Bone marrow (tissue), 2 donors: ENCODE results near the gene ABCF3.
A peak's percentile ranks its signal among the peaks of the same experiment; 100 is the strongest.

Experiments
- DNase-seq, 2 donors: peaks; one replicate each; lab custom pipeline; 2025; lab: John Stamatoyannopoulos, UW

ABCF3 gene

DNA sequence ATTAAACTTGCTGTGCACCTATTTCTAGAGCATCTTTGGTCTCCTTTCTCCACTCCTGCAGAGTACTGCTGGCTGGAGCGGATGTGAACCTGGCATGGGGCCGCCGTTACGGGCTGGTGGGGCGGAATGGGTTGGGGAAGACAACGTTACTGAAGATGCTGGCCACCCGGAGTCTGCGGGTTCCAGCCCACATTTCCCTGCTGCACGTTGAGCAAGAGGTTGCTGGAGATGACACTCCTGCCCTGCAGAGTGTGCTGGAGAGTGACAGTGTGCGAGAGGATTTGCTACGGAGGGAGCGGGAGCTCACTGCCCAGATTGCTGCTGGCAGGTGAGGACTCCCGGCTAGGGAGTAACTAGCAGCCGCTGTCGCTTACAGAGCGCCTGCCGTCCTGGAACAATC is 2.1 kb downstream of the ABCF3 start:
- DNase-seq, result no peak

GRCh38 chr3:184189421-184189820 is 3.4 kb downstream of the ABCF3 start:
- DNase-seq, result no peak

GRCh38 chr3:184192889-184193288 is 6.9 kb downstream of the ABCF3 start:
- no peak for DNase-seq

DNA sequence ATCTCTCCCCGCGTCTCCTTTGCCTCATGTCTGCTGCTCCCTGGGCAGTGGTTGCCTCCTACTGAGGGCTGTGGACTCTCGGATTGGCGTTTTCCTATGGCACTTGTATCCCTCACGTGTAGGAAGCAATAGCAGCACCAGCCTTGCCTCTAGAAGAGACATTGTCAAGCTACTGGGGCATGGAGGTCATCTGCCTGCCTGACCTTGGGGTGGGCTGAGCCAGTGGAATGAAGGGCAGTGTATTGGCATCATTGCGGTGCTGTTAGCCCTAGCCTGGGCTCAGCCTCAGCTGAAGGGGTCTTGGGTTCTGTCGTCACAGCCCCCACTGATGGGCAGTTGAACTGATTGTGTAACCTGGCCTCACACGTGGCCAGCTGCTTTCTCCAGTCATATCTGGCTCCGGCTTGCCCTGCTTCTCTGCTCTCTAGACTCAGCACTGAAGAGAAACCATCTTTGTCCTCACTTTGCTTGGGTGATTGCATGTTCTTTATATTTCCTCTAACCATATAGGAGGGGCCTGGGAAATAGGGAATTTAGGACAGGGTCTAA is 8.1 kb downstream of the ABCF3 start:
- DNase-seq, result no peak

DNA sequence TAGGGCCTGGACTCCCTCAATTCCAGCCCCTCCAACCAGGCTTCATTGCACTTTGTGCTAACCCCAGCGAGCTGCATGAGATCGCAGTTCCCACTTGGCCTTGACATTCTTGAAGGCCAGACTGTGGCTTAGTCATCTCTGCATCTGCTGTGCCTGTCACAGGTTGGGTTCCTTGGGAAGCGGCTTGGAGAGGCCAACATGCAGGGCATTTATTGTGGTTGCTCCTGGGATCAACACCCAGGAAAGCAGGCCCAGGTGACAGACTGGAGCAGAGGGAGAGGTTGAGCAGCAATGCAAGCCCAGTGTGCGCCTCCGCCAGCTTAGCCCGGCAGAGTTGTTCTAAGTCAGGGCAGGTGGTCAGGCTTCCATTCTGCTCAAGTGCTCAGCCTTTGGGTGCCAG is 10.5 kb downstream of the ABCF3 start:
- DNase-seq, result no peak

DNA sequence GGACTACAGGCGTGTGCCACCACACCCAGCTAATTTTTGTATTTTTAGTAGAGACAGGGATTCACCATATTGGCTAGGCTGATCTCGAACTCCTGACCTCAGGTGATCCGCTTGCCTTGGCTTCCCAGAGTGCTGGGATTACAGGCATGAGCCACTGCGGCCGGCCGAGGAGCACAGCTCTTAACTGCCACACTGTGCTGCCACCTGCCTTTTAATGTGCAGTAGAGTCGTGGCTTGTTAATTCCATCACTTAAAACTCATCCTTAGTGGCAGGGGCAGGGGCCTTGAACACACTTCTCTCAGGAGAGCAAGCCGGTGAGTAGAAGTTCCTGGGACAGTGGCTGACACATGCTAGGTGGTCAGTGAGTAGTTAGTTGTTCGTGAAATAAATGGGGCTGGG is 12.5 kb downstream of the ABCF3 start:
- no peak for DNase-seq

GRCh38 chr3:184200825-184201224 is 14.8 kb downstream of the ABCF3 start:
- no peak for DNase-seq

- DNase-seq, result no peak
Measured at GRCh38 chr3:184203526-184203925, 17.5 kb downstream of the ABCF3 start.

DNA sequence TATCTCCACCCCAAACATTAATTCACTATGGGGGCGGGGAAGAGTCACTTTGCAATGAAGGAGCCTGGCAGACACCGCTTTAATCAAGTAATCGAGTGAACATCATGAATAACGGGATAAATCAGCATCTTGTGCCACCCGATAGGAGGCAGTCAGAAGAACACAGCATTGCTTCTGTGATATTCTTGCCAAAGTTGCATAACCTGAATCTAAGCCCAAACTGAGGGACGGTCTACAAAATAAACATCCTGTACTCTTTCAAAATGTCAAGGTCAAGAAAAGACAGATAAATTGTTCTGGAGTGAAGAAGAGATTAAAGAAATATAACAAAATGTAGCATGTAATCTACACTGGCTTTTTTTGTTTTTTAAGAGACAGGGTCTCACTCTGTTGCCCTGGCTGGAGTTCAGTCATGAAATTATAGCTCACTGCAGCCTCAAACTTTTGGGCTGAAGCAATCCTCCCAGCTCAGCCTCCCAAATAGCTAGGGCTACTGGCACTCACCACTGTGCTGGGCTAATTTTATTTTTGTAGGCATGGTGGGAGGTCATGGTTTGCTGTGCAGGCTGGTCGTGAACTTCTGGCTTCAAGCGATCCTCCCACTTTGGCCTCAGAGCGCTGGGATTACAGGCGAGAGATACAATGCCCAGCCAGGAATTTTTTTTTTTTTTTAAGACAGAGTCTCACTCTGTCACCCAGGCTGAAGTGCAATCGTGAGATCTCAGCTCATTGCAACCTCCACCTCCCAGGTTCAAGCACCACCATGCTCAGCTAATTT is 23.3 kb downstream of the ABCF3 start:
- no peak for DNase-seq

- no peak for DNase-seq
Measured at GRCh38 chr3:184211297-184211696, 25.3 kb downstream of the ABCF3 start.

- no peak for DNase-seq
Measured at GRCh38 chr3:184211718-184212117, 25.7 kb downstream of the ABCF3 start.

DNA sequence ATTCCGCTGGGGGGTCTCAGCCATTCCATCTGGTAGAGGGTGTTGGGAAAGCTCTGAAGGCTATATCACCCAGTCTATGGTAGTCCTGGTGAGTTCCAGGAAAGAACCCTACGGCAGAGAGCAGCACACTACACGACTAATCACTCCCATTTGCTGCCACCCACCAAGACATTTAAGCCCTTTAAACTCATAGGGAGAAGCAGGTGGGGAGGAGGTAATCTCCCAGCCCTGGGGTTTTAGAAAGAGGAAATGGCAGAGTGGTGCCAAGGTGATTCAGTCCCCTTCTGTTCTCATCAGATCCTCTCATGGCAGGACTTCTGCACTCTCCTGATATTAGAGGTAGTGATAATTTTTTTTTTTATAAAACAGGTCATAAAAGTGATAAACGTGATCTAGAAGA is 32.8 kb downstream of the ABCF3 start:
- no peak for DNase-seq

DNA sequence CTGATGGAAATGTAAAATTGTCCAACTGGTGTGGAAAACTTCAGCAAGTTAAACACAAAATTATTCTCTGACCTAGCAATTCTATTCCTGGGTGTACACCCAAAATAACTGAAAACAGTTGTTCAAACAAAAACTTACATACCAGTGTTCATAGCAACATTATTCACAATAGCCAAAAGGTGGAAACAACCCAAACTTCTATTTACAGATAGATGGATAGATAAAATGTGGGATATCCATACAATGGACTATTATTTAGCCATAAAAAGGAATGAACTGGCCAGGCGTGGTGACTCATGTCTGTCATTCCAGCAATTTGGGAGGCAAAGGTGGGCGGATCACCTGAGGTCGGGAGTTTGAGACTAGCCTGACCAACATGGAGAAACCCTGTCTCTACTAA is 36.5 kb downstream of the ABCF3 start:
- DNase-seq, result no peak

- DNase-seq, result no peak
Measured at GRCh38 chr3:184223946-184224345, 37.9 kb downstream of the ABCF3 start.

- DNase-seq, result peak in 1 of 2 donors; percentile 35
Measured at GRCh38 chr3:184227481-184227935, 41.5 kb downstream of the ABCF3 start.

GRCh38 chr3:184228376-184229137 is 42.6 kb downstream of the ABCF3 start:
- DNase-seq, result no peak

- DNase-seq, result no peak
Measured at GRCh38 chr3:184229394-184230080, 43.5 kb downstream of the ABCF3 start, which contains the start of gene VWA5B2. VWA5B2 (plus strand) TSS chr3:184229585; CDS start chr3:184230529, 944 bp downstream.

- DNase-seq, result no peak
Measured at GRCh38 chr3:184230081-184230602, 44.1 kb downstream of the ABCF3 start.

- no peak for DNase-seq
Measured at GRCh38 chr3:184230603-184231528, 44.9 kb downstream of the ABCF3 start.

DNA sequence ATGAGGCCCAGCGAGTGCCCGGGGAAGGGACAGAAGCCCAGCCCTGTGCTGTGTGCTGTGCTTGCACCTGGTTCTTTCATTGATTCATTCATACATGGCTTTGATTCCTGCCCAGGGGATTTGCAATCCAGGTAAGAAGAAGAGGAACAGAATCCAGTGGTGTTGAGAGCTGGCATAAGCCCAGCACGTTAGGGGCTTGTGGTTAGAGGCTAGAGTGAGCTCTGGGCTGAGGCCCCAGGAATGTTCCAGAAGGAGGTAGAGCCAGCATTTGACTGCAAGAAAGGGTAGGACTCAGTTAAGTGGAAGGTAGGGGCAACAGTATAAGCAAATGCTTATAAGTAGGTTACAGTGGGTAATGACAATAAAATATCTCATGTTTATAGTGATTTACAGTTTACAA is 45.7 kb downstream of the ABCF3 start:
- DNase-seq, result no peak
